Ishikawa (cell line): ENCODE measurements around the gene ST3GAL5.

Source experiments
- CEBPB ChIP-seq: IDR thresholded peaks from 2 replicates; pipeline ENCODE4 v1.6.1; 2012
- CREB1 ChIP-seq: IDR thresholded peaks from 2 replicates; pipeline ENCODE4 v1.6.1; 2012; ENCODE audit warnings: low read depth
- EGR1 ChIP-seq: IDR thresholded peaks from 2 replicates; pipeline ENCODE4 v1.6.1; 2012
- EP300 ChIP-seq: IDR thresholded peaks from 2 replicates; pipeline ENCODE4 v1.6.1; 2012; ENCODE audit warnings: borderline replicate concordance
- FOXM1 ChIP-seq: IDR thresholded peaks from 2 replicates; pipeline ENCODE4 v1.6.1; 2012; ENCODE audit warnings: low read depth, borderline replicate concordance
- NFIC ChIP-seq: IDR thresholded peaks from 2 replicates; pipeline ENCODE4 v1.6.1; 2012
- RAD21 ChIP-seq: IDR thresholded peaks from 2 replicates; pipeline ENCODE4 v1.6.1; 2012; ENCODE audit warnings: low read depth
- TAF1 ChIP-seq: IDR thresholded peaks from 2 replicates; pipeline ENCODE4 v1.6.1; 2012; ENCODE audit warnings: low read depth, mild to moderate bottlenecking
- TCF12 ChIP-seq: IDR thresholded peaks from 2 replicates; pipeline ENCODE4 v1.6.1; 2012; ENCODE audit warnings: low read depth
- TEAD4 ChIP-seq: IDR thresholded peaks from 2 replicates; pipeline ENCODE4 v1.6.1; 2012
- YY1 ChIP-seq: IDR thresholded peaks from 2 replicates; pipeline ENCODE4 v1.6.1; 2012; ENCODE audit warnings: low read depth
- ZBTB7A ChIP-seq: IDR thresholded peaks from 2 replicates; pipeline ENCODE4 v1.6.1; 2012; ENCODE audit warnings: low read depth
- TF ChIP-seq, protein P1 (sequence below): IDR thresholded peaks from 2 replicates; pipeline ENCODE4 v1.6.1; 2012
- TF ChIP-seq, protein P2 (sequence below): IDR thresholded peaks from 2 replicates; pipeline ENCODE4 v1.6.1; 2012
- TF ChIP-seq, protein P3 (sequence below): IDR thresholded peaks from 2 replicates; pipeline ENCODE4 v1.6.1; 2012; ENCODE audit warnings: low read depth, mild to moderate bottlenecking

ST3GAL5 gene

DNA sequence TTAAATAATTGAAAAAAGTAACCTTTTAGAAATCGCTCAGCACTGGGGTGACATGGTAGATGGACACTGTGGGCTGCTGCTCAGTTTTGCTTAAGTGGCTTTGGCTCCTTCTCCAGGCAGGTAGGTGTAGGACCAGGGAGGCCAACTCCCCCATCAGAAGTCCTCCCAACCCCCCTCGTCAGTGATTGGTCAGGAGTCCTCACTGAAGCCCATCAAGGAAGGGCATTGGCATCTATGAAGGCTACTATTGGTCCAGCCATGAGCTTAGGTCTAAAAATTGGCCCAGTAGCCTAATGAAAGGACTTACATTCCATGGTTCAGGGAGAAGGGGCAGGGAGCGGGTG, 34.7 kb downstream of the ST3GAL5 start:
- TF ChIP-seq RAD21 = no peak
- TF ChIP-seq TEAD4 = no peak
- TF ChIP-seq, protein P1, sequence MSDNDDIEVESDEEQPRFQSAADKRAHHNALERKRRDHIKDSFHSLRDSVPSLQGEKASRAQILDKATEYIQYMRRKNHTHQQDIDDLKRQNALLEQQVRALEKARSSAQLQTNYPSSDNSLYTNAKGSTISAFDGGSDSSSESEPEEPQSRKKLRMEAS = no peak
- TF ChIP-seq CREB1 = no peak
- no peak for TF ChIP-seq NFIC
- TF ChIP-seq CEBPB = no peak
- no peak for TF ChIP-seq EGR1
- no peak for TF ChIP-seq TCF12
- no peak for TF ChIP-seq ZBTB7A
- no peak for TF ChIP-seq TAF1
- TF ChIP-seq, protein P2, sequence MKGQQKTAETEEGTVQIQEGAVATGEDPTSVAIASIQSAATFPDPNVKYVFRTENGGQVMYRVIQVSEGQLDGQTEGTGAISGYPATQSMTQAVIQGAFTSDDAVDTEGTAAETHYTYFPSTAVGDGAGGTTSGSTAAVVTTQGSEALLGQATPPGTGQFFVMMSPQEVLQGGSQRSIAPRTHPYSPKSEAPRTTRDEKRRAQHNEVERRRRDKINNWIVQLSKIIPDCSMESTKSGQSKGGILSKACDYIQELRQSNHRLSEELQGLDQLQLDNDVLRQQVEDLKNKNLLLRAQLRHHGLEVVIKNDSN = no peak
- TF ChIP-seq, protein P3, sequence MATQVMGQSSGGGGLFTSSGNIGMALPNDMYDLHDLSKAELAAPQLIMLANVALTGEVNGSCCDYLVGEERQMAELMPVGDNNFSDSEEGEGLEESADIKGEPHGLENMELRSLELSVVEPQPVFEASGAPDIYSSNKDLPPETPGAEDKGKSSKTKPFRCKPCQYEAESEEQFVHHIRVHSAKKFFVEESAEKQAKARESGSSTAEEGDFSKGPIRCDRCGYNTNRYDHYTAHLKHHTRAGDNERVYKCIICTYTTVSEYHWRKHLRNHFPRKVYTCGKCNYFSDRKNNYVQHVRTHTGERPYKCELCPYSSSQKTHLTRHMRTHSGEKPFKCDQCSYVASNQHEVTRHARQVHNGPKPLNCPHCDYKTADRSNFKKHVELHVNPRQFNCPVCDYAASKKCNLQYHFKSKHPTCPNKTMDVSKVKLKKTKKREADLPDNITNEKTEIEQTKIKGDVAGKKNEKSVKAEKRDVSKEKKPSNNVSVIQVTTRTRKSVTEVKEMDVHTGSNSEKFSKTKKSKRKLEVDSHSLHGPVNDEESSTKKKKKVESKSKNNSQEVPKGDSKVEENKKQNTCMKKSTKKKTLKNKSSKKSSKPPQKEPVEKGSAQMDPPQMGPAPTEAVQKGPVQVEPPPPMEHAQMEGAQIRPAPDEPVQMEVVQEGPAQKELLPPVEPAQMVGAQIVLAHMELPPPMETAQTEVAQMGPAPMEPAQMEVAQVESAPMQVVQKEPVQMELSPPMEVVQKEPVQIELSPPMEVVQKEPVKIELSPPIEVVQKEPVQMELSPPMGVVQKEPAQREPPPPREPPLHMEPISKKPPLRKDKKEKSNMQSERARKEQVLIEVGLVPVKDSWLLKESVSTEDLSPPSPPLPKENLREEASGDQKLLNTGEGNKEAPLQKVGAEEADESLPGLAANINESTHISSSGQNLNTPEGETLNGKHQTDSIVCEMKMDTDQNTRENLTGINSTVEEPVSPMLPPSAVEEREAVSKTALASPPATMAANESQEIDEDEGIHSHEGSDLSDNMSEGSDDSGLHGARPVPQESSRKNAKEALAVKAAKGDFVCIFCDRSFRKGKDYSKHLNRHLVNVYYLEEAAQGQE = no peak
- TF ChIP-seq FOXM1 = no peak

DNA sequence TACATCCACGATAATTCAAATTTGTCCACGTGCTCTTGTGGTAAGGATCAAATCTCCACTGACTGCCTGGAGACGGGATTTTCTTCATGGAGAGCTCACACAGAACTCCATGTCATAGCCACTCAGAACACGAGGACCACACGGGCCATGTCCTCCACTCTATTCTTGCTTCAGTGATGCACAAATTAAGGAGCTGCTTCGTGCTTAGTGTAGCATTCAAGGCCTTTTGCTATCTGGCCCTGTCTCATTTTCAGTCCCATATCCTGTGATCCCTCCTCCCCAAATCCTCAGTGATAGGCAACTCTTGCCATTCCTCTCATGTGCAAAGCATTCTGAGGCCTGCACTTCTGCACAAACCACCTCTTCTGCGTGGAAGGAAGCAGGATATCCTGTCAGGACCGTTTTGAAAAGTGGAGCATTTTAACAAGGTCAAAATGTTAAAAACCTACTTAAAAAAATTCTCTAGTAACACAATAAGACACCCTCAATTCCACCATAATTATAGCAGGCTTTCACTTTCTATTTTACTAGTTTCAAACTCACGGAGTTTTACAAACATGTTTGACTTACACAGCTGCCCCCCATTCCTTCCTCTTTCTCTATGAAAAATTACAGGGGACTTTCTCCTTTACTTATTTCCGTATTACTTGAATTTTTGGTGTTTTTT, 35.2 kb downstream of the ST3GAL5 start:
- TF ChIP-seq EGR1 (no peak), YY1 (no peak)
- TF ChIP-seq, protein P2 = no peak

DNA sequence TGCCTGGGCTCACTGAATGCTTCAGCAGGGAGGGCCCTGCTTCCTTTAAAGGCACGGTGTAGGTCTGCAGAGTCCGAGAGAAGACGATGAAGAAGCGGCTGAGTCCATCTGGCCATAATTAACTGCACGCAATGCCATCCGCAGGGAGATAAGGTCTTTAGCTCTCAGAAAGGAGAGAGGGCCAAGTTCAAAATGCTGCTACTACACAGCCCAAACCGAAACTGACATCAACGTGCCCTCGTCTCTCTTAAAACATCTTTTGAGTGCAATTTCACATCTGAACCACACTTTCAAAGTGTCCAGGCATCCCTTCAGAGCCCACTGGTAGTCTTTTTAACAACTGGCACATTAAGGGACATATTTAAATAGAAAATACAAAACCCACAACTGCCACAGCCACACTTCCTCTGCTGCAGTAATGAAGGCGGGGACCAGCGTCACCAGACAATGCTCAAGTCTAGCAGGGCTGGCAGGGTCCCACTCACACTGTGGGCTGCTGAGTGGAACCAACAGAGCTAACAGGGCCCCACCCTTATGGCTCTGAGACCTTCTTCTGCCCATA, 35.8 kb downstream of the ST3GAL5 start:
- TF ChIP-seq CEBPB = no peak
- no peak for TF ChIP-seq EGR1

DNA sequence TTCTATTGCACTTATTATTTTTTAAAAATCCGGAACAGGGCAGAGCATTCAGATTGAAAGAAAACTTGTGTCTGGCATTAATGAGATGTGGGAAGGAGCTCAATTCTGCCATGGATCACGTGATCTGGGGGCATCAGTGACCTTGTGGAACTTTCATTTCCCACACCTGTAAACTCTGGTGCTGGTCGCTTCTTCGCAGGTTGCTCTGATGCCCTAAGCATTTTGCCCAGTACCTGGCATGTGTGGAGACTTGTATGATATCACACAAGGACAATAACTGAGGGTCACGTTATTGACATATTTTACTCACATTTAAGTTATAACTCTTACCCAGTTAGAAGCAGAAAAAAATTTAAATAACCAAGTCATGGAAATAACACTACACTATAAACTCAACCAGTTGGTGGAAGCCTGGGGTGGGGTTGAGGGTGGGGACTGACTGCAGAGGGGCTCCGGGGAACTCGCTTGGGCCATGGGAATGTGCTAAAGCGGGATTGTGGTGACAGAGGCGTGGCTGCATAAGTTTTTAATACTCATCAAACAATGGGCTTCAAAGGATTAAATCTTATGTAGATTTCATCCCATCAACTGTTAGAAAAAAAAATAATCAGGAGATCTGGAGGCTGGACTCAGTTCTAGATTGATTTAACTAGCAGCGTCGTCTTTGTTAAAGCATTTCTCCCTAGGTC, 36.5 kb downstream of the ST3GAL5 start:
- TF ChIP-seq RAD21 = no peak

DNA sequence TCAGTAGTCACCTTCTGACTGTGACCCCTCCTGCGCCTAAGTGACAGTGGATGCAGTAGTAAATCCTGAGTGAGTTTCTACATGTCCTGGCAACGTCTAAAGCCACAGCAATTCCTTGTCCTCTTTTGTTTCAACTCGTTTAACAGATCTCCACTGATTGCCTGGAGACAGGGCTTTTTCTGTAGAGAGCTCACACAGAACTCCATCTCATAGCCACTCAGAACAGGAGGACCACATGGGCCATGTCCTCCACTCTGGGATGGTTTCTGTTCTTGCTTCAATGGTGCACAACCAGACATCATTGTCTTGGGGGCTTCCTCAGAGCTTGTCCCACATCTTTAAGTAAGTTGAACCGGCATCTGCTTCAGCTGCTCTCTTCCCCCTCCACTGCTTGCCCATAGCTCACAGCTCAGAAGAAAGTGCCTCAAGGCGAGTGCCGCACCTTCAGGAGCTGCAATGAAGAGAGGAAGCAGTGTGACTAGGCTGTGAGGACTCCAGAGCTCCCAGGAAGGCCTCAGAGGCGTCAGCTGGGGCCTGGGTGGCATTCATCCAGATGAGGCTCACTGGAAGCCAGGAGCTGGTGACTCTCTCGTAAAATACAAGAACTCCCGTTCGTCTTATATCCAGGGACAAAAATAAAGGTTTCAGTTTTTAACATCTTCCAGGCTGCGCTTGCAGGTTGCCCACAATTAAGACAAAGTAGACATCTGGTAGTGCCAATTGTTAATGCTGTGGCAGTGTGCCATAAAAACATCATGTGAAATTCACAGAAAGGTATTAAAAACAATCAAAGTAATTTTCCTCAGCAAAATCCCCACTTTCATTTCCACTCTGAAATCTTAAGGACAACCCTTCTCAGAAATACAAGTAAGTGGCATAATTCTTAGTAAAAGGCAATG, 37.3 kb downstream of the ST3GAL5 start:
- TF ChIP-seq ZBTB7A (no peak), EGR1 (no peak), EP300 (no peak), TEAD4 (no peak), TAF1 (no peak), YY1 (no peak), TCF12 (no peak), NFIC (no peak)

DNA sequence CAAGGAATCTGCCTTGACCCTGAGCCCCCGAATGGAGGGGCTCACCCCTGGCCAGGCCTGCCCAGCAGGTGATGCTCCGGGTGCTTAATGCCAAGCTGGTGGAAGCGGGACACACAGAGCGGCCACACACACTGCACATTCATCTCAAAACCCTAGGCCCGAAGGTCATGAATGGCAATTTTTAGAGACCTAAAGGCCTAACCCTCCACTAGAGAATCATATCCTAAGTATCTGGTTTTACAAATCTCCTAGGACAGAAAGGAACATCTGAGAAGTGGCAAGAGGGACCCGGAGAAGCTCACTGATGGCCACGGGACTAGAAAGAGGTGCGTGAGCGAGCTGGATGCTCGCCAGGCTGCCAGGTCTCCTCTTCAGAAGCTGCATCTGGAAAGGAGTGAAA, 38.3 kb downstream of the ST3GAL5 start:
- no peak for TF ChIP-seq CREB1
- TF ChIP-seq FOXM1 = no peak
- no peak for TF ChIP-seq ZBTB7A
- TF ChIP-seq, protein P2 = no peak
- TF ChIP-seq, protein P1 = no peak
- no peak for TF ChIP-seq EP300
- TF ChIP-seq TEAD4 = no peak

DNA sequence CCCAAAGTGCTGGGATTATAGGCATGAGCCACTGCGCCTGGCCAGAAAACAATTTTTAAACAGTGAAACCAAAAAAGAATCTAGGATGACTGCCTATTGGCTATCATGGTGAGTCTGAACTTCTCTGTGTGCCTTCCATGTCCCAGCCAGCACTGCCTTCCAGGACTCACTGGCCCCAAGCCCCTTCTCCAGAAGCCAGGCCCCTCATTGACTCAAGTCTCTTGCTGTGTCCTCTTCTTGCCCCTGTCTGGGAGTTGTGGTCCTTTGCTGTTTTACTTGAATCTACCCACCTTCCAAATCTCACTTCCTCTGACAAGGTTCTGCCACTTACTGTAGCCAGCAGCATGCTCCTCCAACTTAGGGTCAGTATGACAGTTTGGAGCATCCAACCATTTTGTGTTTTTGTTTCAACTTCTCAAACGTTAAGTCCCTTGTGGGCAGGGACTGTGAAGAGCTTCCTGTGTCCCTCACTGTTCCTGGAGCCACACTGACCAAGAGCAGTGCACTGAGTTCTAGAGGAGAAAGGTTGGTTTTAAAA, 41.7 kb downstream of the ST3GAL5 start:
- TF ChIP-seq, protein P2 = no peak
- TF ChIP-seq EGR1 (no peak), CEBPB (no peak), TAF1 (no peak), RAD21 (no peak), ZBTB7A (no peak), TCF12 (no peak), FOXM1 (no peak), NFIC (no peak), TEAD4 (no peak), EP300 (no peak), CREB1 (no peak), YY1 (no peak)
- TF ChIP-seq, protein P1 = no peak
- TF ChIP-seq, protein P3 = no peak
